OCI-M1 (cell line): Measurements from ENCODE around the gene TJP3.

Experiments used
- DNase-seq: peaks from one replicate; lab custom pipeline; 2025; lab: John Stamatoyannopoulos, UW

TJP3 gene

DNA sequence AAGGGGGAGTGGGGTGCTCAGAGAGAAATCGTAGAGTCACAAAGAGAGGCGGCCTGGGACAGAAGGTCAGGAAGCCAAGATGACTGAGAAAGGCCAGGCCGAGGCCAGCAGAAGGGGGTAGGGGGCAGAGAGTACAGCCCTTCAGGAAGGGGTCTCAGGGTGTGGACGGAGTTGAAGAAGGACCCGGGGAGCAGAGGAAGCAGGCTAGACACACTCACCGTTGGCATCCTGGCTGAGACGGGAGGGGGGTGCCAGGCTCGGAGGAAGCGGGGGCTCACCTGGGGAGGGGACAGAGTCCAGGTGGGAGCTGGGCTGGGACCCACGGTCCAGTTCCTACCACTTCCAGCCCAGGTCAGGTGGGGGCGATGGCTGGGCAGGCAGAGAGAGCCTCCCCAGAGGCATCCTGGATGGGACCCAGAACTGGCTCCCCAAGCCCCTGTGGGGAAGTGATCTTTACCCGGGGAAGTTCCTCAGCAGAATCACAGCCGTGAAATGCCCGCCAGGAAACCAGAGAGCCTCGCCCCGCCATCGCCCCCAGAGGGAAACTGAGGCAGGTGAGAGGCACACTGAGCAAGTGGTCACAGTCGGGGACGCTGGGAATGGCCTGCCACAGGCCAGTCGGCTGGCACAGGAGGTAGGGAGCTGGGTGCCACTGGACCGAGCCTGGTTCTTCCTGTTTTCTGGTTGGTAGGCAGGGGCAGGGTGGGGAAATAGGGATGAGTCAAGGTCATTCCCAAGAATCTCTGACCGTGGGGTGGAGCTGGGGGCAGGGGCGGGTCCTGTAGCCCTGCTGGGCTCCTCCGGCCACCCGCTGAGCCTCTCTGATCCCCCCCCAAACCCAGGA, 76.6 kb downstream of the TJP3 start:
- DNase-seq: no peak

DNA sequence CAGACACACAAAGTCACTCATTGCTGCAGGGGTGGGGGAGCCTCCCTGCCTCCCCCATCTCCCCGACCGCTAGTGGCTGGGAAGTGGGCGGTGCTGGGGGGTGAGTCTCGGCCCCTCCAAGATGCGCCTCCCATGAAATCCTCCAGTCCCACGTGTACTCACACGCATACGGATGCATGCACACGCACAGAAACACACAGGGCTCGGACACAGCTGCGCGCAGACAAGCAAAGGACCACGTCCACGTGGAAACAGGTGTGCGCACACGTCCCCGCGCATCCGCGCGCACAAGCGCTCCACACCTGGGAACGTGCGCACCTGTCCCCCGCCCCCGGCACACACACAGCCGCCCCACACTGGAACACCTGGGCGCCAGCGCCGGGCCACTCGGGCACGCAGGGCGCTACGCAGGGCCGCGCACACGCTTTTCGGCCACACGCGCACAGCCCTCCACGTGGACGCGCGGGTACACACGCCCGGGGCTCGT, 77.3 kb downstream of the TJP3 start:
- peak; percentile 2 for DNase-seq

DNA sequence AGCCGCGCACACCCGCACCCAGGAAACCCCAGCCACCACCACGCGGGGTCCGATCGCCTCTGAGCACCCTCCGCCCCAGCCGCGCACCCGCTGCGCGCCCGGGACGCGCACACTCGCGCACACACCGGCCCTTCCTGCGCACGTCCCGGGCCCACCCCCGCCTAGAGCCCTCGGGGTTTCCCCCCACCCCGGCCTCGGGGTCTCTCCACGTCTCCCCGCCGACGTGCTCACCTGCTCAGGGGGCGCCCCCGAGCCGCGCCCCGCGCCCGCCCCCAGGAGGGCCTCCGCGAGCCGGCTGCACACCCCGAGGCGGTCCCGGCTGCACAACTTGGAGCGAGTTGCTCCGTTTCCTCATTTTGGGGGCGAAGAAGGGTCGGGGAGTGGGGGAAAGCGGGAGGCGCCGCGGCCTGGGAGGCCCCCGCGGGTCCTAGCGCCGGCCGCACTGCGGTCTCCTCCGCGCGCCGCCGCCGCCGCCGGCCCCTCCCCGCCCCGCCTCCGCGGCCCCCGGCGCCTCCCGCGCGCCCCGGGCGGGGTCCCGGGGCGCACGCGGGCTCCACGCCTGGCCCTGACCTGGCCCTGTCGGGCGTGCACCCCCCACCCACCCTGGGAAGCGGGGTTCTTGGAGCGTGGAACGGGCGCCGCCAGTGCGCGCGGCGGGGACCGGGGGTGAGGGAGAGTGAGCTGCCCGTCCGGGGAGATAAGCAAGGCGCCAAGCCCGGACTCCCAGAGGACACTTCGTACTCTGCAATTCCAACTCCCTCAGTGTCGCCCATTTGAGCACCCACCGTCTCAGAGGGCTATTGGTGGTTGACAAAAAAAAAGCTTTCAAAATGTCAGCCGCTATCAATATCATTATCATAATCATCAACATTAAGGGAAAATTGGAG, 78.0 kb downstream of the TJP3 start, which contains the start of gene MATK:
MATK (minus strand) TSS at position 444 of the 887 bp plus-strand sequence. CDS start 1,246 bp downstream, outside the sequence.
- peak; percentile 8 for DNase-seq

DNA sequence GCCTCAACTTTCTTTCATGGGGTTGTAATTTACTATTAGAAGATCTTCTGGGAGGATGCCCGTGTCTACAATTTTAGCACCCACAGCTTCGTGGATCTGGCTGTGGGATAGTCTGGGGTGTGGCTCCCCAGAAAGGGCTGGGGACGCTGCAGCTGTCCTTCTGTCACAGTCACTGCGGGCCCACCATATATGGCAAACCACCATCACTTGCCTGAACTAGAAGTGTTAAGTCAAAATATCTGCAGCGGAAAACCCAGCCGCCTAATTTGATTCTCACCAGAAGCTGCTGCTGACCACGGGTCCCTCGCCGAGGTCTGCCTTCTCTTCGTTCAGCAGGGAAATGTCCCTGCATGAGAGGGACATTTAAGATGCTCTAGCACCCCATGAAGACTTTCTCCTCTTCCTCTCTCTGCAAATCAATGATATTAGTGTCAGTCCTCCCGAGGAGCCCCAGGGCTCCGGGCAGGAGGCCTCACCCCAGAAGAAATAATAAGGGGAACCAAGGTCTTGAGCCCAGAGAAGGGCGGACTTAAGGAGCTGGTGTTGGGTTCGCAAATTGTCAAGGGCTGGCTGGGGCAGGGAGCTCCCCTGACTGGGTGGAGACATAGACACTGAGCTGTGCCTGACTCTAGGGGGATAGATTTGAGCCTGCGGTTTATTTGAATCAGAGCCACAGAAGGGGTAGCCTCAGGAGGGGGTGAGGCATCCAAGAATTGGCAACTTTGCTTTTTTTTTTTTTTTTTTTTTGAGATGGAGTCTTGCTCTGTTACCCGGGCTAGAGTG, 81.0 kb downstream of the TJP3 start:
- DNase-seq: no peak

DNA sequence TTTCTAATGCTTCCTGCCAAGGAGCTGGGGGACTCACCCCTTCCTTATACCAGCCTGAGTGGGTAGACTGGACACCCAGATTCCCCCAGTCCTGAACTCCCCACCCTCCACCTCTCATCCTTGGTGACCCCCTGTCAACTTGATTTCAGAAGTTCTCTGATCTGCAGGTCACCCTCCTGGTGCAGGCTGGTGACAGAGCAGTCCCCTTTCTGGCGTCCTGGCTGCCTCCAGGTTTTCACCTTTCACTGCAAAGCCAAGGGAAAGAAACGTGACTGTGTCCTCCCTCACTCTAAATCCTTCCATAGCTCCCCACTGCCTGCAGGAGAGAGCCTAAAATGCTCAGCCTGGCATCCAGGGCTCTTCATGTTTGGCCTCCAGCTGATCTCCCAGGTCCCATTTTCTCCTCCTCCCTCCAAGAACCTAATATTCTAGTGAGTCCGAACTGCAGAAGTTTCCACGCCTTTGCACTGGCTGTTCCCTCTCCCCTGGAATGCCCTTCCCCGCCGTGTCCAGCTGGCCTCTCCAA, 82.1 kb downstream of the TJP3 start:
- no peak for DNase-seq

DNA sequence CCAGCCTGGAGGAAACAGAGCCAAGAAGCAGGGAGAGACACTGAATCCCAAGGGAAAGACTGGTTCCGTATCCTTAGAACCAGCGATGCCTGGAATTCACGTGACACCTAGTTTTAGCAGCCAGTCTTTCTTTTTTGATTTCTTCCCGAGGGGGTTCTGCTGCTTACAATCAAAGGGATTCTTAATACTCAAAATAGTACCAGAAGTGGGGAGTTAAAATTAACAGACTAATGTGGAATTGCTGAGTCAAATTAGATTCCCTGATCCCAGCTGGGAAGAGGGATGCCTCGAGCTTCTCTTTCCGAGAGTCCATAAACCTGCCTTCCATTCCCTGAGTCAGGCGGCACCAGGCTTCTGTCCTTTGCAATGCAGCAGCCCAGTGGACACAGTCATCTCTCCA, 82.8 kb downstream of the TJP3 start:
- DNase-seq: no peak

- no peak for DNase-seq
Observed at GRCh38 chr19:3792114-3792513, 83.9 kb downstream of the TJP3 start.

GRCh38 chr19:3793799-3794198, 85.6 kb downstream of the TJP3 start:
- no peak for DNase-seq

GRCh38 chr19:3796358-3796757, 88.2 kb downstream of the TJP3 start:
- DNase-seq: no peak

GRCh38 chr19:3798137-3798536, 90.0 kb downstream of the TJP3 start:
- DNase-seq: no peak
